HG03175 (cell line): ENCODE measurements around the gene MAGEB18.

ENCODE experiments used
- ATAC-seq: cut with Tn5 transposase; IDR thresholded peaks from one replicate; pipeline ENCODE4 v1.9.1; 2021; ENCODE audit warnings: mild to moderate bottlenecking, moderate library complexity; ENCODE audit not compliant: unreplicated experiment

MAGEB18 gene

DNA sequence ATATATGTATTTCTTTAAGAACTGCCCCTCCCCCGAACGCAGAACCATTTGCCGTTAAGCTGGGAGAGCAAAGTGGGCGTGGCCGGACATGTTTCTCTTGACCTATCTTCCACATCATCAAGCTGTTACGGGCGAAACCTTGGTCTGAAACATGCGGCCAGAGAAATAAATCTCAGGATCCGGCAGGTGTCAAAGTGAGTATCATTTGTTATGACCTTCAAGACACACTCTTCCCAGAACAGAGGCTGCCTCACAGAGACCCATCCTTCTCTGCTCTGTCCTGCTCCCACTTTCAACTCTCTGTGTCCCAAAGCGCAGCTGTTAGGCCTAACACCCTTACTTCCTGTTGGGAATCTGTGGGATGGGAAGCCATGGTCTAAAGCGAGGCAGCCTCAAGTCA, at the start of gene MAGEB18:
TSS of gene MAGEB18 (plus strand) at position 70 of the 400 bp plus-strand sequence. CDS start 643 bp downstream, outside the sequence.
- ATAC-seq, result no peak

DNA sequence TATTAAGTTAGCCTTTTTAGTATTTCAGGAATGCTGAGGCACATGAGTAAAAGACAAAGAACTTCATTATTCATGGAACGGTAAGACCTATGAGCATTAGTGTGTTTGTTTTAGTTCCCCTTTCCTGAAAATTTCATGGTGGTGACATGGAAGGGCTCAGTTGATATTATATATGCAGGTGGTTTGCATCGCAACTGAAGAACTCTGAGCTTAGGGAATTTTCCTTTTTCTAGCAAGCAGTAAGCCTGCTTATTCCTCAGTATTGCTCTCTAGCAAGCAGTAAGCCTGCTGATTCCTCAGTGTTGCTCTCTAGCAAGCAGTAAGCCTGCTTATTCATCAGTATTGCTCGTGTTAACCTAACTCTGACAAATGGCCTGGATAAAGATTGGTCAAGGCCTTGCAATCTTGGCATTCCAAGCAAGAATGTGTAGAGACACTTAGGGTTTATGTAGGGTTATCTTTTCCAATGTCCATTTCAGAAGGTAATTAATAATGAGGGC, 37.7 kb upstream of the MAGEB18 start:
- ATAC-seq, result no peak

- no peak for ATAC-seq
Observed at GRCh38 chrX:26109142-26109541, 29.0 kb upstream of the MAGEB18 start.

DNA sequence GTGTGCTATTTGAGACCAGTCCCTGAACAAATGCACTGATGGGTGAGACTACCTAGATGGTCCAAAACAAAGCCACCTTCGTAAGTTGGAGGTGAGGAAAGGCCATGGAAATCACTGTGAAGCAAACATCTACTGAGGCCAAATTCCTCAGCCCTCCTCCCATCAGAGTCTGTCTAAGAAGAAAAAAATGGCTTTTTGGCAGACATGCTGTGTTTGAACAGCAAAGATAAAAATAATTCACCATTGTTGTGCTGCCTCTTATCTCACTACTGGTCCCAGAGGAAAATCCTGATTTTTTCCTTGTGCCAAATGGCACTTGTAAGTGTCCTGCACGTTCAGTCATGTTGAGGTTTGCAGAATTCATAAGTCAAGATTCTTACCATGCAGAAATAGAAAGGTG, 7.9 kb downstream of the MAGEB18 start:
- ATAC-seq, result no peak

GRCh38 chrX:26160301-26160700, 22.2 kb downstream of the MAGEB18 start, which contains the start of gene MAGEB6B:
MAGEB6B (plus strand) TSS chrX:26160601; CDS start chrX:26160601, 0 bp downstream.
- ATAC-seq, result no peak
